SU-DHL-6 (cell line): ENCODE measurements around the gene TTLL11.

Experiments used
- CTCF ChIP-seq: fragments of 200-600 bp; sonication (generic); IDR thresholded peaks from one replicate; pipeline ENCODE4 v1.5.1; 2017; ENCODE audit warnings: antibody characterized with exemption, mild to moderate bottlenecking, low read length, moderate library complexity; ENCODE audit not compliant: insufficient read depth, poor library complexity, severe bottlenecking
- EZH2phosphoT487 ChIP-seq: fragments of 200-600 bp; sonication (generic), shearing (Covaris generic); conservative IDR thresholded peaks from 2 replicates; pipeline ENCODE4 v1.6.1; 2018; ENCODE audit warnings: mild to moderate bottlenecking, antibody characterized with exemption, low read length, moderate library complexity, mixed read lengths

GRCh38 chr9:122053567-122054350, 39.3 kb downstream of the TTLL11 start:
- no peak for TF ChIP-seq CTCF
- TF ChIP-seq EZH2phosphoT487: no peak
